CD4-positive, alpha-beta memory T cell (primary cell): ENCODE measurements around the gene H19. TPM values are rescaled to one million over a fixed set of nuclear protein-coding genes. Genes with fewer than 3 reads are reported as not detected.

Experiments
- CTCF ChIA-PET: fragments of 350-600 bp; sonication (Branson Sonifier 250); formaldehyde crosslinking; loops from one replicate; lab custom pipeline; 2021; ENCODE audit warnings: inconsistent platforms; ENCODE audit not compliant: partially characterized antibody; lab: Charles Lee
- POLR2A ChIA-PET: fragments of 350-600 bp; sonication (Branson Sonifier 250); formaldehyde crosslinking; loops from one replicate; lab custom pipeline; 2021; ENCODE audit not compliant: partially characterized antibody; lab: Charles Lee
- DNase-seq, 5 donors: peaks; one replicate each; pipeline versions ENCODE4 v3.0.0 to v3.0.0-alpha.2; 2020 to 2022; ENCODE audit warnings: mixed read lengths in 1 of 5
- H3K27ac ChIP-seq: one replicate; pipeline ENCODE4 v1.7.0; 2013; ENCODE audit warnings: low read depth, low read length
- H3K27me3 ChIP-seq: 2 replicates; pipeline ENCODE4 v1.7.0; 2013; ENCODE audit warnings: mild to moderate bottlenecking, low read length, moderate library complexity; ENCODE audit not compliant: insufficient read depth
- H3K36me3 ChIP-seq: 2 replicates; pipeline ENCODE4 v1.7.0; 2013; ENCODE audit warnings: mild to moderate bottlenecking, low read length, moderate library complexity; ENCODE audit not compliant: insufficient read depth
- H3K4me1 ChIP-seq: 2 replicates; pipeline ENCODE4 v1.7.0; 2013; ENCODE audit warnings: mild to moderate bottlenecking, low read length, moderate library complexity; ENCODE audit not compliant: insufficient read depth
- H3K4me3 ChIP-seq, 2 donors: one replicate each; pipeline ENCODE4 v1.7.0; 2013; ENCODE audit warnings: low read length in 2 of 2, mild to moderate bottlenecking in 1 of 2
- H3K9me3 ChIP-seq, 2 donors: one replicate each; pipeline ENCODE4 v1.7.0; 2013; ENCODE audit warnings: low read length in 2 of 2, control low read depth in 1 of 2; ENCODE audit not compliant: control insufficient read depth in 1 of 2
- H3K27ac Mint-ChIP-seq, 7 donors: one replicate each; pipeline ENCODE4 v1.8.0; 2020 to 2021; ENCODE audit warnings: mixed read lengths in 7 of 7, mild to moderate bottlenecking in 6 of 7, inconsistent platforms in 3 of 7, moderate library complexity in 3 of 7
- H3K27me3 Mint-ChIP-seq, 2 donors: one replicate each; pipeline ENCODE4 v1.8.0; 2020 to 2021; ENCODE audit warnings: mixed read lengths in 2 of 2
- H3K36me3 Mint-ChIP-seq, 2 donors: one replicate each; pipeline ENCODE4 v1.8.0; 2020 to 2021; ENCODE audit warnings: mixed read lengths in 2 of 2, inconsistent platforms in 1 of 2, mild to moderate bottlenecking in 1 of 2
- H3K4me1 Mint-ChIP-seq, 4 donors: one replicate each; pipeline ENCODE4 v1.8.0; 2020 to 2021; ENCODE audit warnings: mixed read lengths in 4 of 4, mild to moderate bottlenecking in 1 of 4
- H3K4me3 Mint-ChIP-seq, 8 donors: one replicate each; pipeline ENCODE4 v1.8.0; 2020 to 2021; ENCODE audit warnings: mixed read lengths in 8 of 8, mild to moderate bottlenecking in 7 of 8, moderate library complexity in 6 of 8, inconsistent platforms in 3 of 8
- H3K9me3 Mint-ChIP-seq, 8 donors: one replicate each; pipeline ENCODE4 v1.8.0; 2020 to 2021; ENCODE audit warnings: mixed read lengths in 8 of 8, mild to moderate bottlenecking in 5 of 8, inconsistent platforms in 3 of 8, moderate library complexity in 1 of 8
- intact Hi-C: fragments of 100-400 bp; cut with micrococcal nuclease; formaldehyde crosslinking; loops from one replicate; pipeline ENCODE4 v1.15.1; 2023
- polyA plus RNA-seq, 2 donors: library from polyadenylated mRNA; unstranded; fragments of 300-500 nt; fragmentation: Illumina TruSeq; gene quantifications; one replicate each; pipeline ENCODE4 v1.2.3, GENCODE V29; 2021
- total RNA-seq, 2 experiments: library from RNA; stranded (reverse); gene quantifications; one replicate each; pipeline ENCODE4 v1.2.3, GENCODE V29; 2021

Gene H19
- total and polyA plus RNA-seq, 4 experiments from 2014 or later: not detected

- POLR2A ChIA-PET: no interaction called here
- Histone ChIP-seq H3K27ac (no peak overlapping the region), H3K4me1 (no peaks in the 10 kb centered on the region), H3K27me3 (no peaks in the 10 kb centered on the region), H3K36me3 (no peaks in the 10 kb centered on the region), H3K9me3 (no peaks in the 10 kb centered on the region), H3K4me3 (no peak overlapping the region)
- CTCF ChIA-PET: interaction anchor here (1.1 kb wide), 1 partner anchor 188 kb away, joined by 3 read pairs; no protein-coding TSS in a partner anchor
- Mint-ChIP-seq H3K4me1 (no peaks in the 10 kb centered on the region), H3K4me3 (no peak overlapping the region), H3K36me3 (no peaks in the 10 kb centered on the region), H3K27me3 (no peaks in the 10 kb centered on the region), H3K27ac (no peak overlapping the region), H3K9me3 (no peaks in the 10 kb centered on the region)
- intact Hi-C loops: no loop called here
- no peak for DNase-seq
Measured at GRCh38 chr11:1963864-1964263, 33.8 kb downstream of the H19 start.

GRCh38 chr11:1959786-1960185 is 37.9 kb downstream of the H19 start:
- Histone ChIP-seq H3K27me3 (no peaks in the 10 kb centered on the region), H3K4me1 (no peaks in the 10 kb centered on the region), H3K9me3 (no peaks in the 10 kb centered on the region), H3K4me3 (no peak overlapping the region), H3K36me3 (no peaks in the 10 kb centered on the region), H3K27ac (no peak overlapping the region)
- Mint-ChIP-seq H3K4me3 (no peak overlapping the region), H3K27ac (no peak overlapping the region), H3K9me3 (no peaks in the 10 kb centered on the region), H3K4me1 (no peaks in the 10 kb centered on the region), H3K27me3 (no peaks in the 10 kb centered on the region), H3K36me3 (no peaks in the 10 kb centered on the region)
- no peak for DNase-seq
- CTCF ChIA-PET: no interaction called here
- POLR2A ChIA-PET: no interaction called here
- intact Hi-C loops: no loop called here

GRCh38 chr11:1958367-1958766 is 39.3 kb downstream of the H19 start:
- intact Hi-C loops: no loop called here
- no peaks in the 10 kb centered on the region for H3K36me3 ChIP-seq
- POLR2A ChIA-PET: no interaction called here
- H3K4me3 Mint-ChIP-seq: no peak overlapping the region
- no peak overlapping the region for H3K27ac ChIP-seq
- CTCF ChIA-PET: interaction anchor here (1.4 kb wide), 1 partner anchor 10 kb away, joined by 4 read pairs; no protein-coding TSS in a partner anchor
- H3K27ac Mint-ChIP-seq: no peak overlapping the region
- H3K9me3 ChIP-seq: no peaks in the 10 kb centered on the region
- H3K27me3 ChIP-seq: no peaks in the 10 kb centered on the region
- no peaks in the 10 kb centered on the region for H3K9me3 Mint-ChIP-seq
- H3K36me3 Mint-ChIP-seq: no peaks in the 10 kb centered on the region
- no peaks in the 10 kb centered on the region for H3K27me3 Mint-ChIP-seq
- no peaks in the 10 kb centered on the region for H3K4me1 ChIP-seq
- no peaks in the 10 kb centered on the region for H3K4me1 Mint-ChIP-seq
- H3K4me3 ChIP-seq: no peak overlapping the region
- DNase-seq: no peak

GRCh38 chr11:1953489-1954266 is 44.0 kb downstream of the H19 start:
- CTCF ChIA-PET: interaction anchor here (0.6 to 2.0 kb wide), 5 partner anchors 9 to 301 kb away, joined by 3 to 9 read pairs (median 4); no protein-coding TSS in a partner anchor
- no peaks in the 10 kb centered on the region for H3K9me3 ChIP-seq
- H3K36me3 ChIP-seq: no peaks in the 10 kb centered on the region
- DNase-seq: peak in 2 of 5 donors; percentile 13 to 30
- Mint-ChIP-seq H3K27me3 (no peaks in the 10 kb centered on the region), H3K36me3 (no peaks in the 10 kb centered on the region), H3K27ac (no peak overlapping the region), H3K9me3 (no peaks in the 10 kb centered on the region), H3K4me1 (no peaks in the 10 kb centered on the region), H3K4me3 (no peak overlapping the region)
- POLR2A ChIA-PET: no interaction called here
- no peaks in the 10 kb centered on the region for H3K4me1 ChIP-seq
- H3K4me3 ChIP-seq: no peak overlapping the region
- intact Hi-C loops: no loop called here
- no peak overlapping the region for H3K27ac ChIP-seq
- H3K27me3 ChIP-seq: no peaks in the 10 kb centered on the region

- H3K27ac Mint-ChIP-seq: no peak overlapping the region
- ChIA-PET CTCF (interaction anchor here (0.6 to 2.0 kb wide), 2 partner anchors 48 kb away, joined by 4 to 9 read pairs; no protein-coding TSS in a partner anchor), POLR2A (no interaction called here)
- H3K36me3 Mint-ChIP-seq: no peaks in the 10 kb centered on the region
- H3K9me3 ChIP-seq: no peaks in the 10 kb centered on the region
- DNase-seq: no peak
- intact Hi-C loops: no loop called here
- no peaks in the 10 kb centered on the region for H3K4me1 ChIP-seq
- H3K9me3 Mint-ChIP-seq: no peaks in the 10 kb centered on the region
- no peaks in the 10 kb centered on the region for H3K27me3 Mint-ChIP-seq
- no peaks in the 10 kb centered on the region for H3K36me3 ChIP-seq
- no peak overlapping the region for H3K4me3 Mint-ChIP-seq
- H3K4me1 Mint-ChIP-seq: no peaks in the 10 kb centered on the region
- no peaks in the 10 kb centered on the region for H3K27me3 ChIP-seq
- H3K4me3 ChIP-seq: no peak overlapping the region
- H3K27ac ChIP-seq: no peak overlapping the region
Measured at GRCh38 chr11:1952806-1953482, 44.7 kb downstream of the H19 start.

GRCh38 chr11:1949922-1950321 is 47.7 kb downstream of the H19 start:
- Mint-ChIP-seq H3K9me3 (no peaks in the 10 kb centered on the region), H3K4me1 (no peaks in the 10 kb centered on the region), H3K27me3 (no peaks in the 10 kb centered on the region), H3K4me3 (no peak overlapping the region), H3K36me3 (no peaks in the 10 kb centered on the region), H3K27ac (no peak overlapping the region)
- no peaks in the 10 kb centered on the region for H3K9me3 ChIP-seq
- no peaks in the 10 kb centered on the region for H3K36me3 ChIP-seq
- no peaks in the 10 kb centered on the region for H3K27me3 ChIP-seq
- intact Hi-C loops: no loop called here
- H3K4me3 ChIP-seq: no peak overlapping the region
- ChIA-PET POLR2A (no interaction called here), CTCF (interaction anchor here (1.0 to 1.7 kb wide), 4 partner anchors 53 to 256 kb away, joined by 3 to 6 read pairs (median 4); no protein-coding TSS in a partner anchor)
- H3K4me1 ChIP-seq: no peaks in the 10 kb centered on the region
- no peak for DNase-seq
- no peak overlapping the region for H3K27ac ChIP-seq

GRCh38 chr11:1949302-1949701 is 48.3 kb downstream of the H19 start:
- H3K27me3 Mint-ChIP-seq: no peaks in the 10 kb centered on the region
- no peaks in the 10 kb centered on the region for H3K9me3 Mint-ChIP-seq
- Histone ChIP-seq H3K27me3 (no peaks in the 10 kb centered on the region), H3K27ac (no peak overlapping the region), H3K9me3 (no peaks in the 10 kb centered on the region), H3K4me1 (no peaks in the 10 kb centered on the region), H3K4me3 (no peak overlapping the region), H3K36me3 (no peaks in the 10 kb centered on the region)
- H3K36me3 Mint-ChIP-seq: no peaks in the 10 kb centered on the region
- H3K4me3 Mint-ChIP-seq: no peak overlapping the region
- H3K4me1 Mint-ChIP-seq: peaks cover 0 to under 1% (median 0%) of the 10 kb centered on the region in 4 donors
- intact Hi-C loops: no loop called here
- no peak for DNase-seq
- no peak overlapping the region for H3K27ac Mint-ChIP-seq
- CTCF ChIA-PET: interaction anchor here (1.0 kb wide), 1 partner anchor 67 kb away, joined by 3 read pairs; no protein-coding TSS in a partner anchor
- POLR2A ChIA-PET: no interaction called here
